HFFc6 (cell line): ENCODE results near the gene EXOC3L2. TPM values are rescaled to one million over a fixed set of nuclear protein-coding genes. Genes with fewer than 3 reads are reported as not detected.

Experiments used
- DNase-seq: peaks from one replicate; pipeline ENCODE4 v3.0.0-alpha.2; 2018
- H3K27ac Mint-ChIP-seq: 2 replicates; pipeline ENCODE4 v1.8.0; 2020; ENCODE audit warnings: mild to moderate bottlenecking, mixed read lengths
- H3K27me3 Mint-ChIP-seq: 2 replicates; pipeline ENCODE4 v1.8.0; 2021; ENCODE audit warnings: mild to moderate bottlenecking, moderate library complexity, mixed read lengths; ENCODE audit not compliant: insufficient read depth
- H3K36me3 Mint-ChIP-seq: 2 replicates; pipeline ENCODE4 v1.8.0; 2021; ENCODE audit warnings: low read depth, mixed read lengths
- H3K4me1 Mint-ChIP-seq: 2 replicates; pipeline ENCODE4 v1.8.0; 2020; ENCODE audit warnings: low read depth, mixed read lengths
- H3K4me3 Mint-ChIP-seq: 2 replicates; pipeline ENCODE4 v1.8.0; 2020; ENCODE audit warnings: mild to moderate bottlenecking, moderate library complexity, mixed read lengths
- H3K9me3 Mint-ChIP-seq: 2 replicates; pipeline ENCODE4 v1.8.0; 2020; ENCODE audit warnings: mild to moderate bottlenecking, mixed read lengths
- total RNA-seq, 6 experiments: library from RNA; stranded (reverse); fragmentation: NEBNext Ultra II Directional; extraction: Animal tissue kit (Norgen Biotek cat#: 25700); gene quantifications; 2 replicates in 1 of 6; 3 replicates in 5 of 6; pipeline ENCODE4 v1.2.3, GENCODE V29; 2021
- TF ChIP-seq, protein P1 (sequence below): fragments of 200-600 bp; sonication (generic); IDR thresholded peaks from 2 replicates; pipeline ENCODE4 v1.5.0; 2021; ENCODE audit warnings: antibody characterized with exemption, mild to moderate bottlenecking

The EXOC3L2 gene
- total RNA-seq, 6 experiments from 2014 or later: 0.10 TPM; not detected in 5

DNA sequence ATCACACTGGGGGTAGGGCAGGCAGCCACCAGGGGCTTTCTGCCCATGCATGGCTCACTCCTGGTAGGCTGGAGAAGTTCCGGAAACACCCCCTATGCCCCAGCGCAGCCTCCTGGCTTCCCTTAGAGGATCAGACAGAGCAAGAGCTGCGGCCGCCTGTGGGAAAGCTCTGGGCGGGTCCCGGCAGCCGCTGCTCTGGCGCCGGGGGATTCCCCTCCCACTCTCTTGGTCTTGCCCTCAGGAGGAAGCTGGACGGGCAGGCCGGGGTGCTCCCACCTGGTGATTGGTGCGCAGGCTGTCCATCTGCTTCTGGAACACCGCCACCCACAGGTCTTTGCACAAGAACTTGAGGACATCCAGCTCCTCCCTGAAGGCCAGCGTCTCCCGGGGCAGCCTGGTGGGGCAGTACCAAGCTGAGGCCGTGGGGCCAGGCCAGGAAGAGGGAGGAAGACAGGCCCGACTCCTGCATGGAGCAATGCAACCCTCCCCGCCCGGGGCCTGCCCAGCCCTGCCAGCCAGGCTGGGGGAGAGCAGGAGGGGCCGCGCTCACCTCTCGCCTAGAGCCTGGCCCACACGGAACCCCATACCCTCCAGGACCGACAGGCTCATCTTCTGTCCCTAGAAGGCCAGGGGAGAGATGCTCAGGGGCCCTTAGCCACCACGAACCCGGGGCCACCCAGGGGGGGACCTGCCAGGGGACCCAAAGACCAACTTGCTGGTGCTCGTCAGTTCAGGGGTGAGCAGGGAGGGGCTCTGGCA lies 80.5 kb downstream of the EXOC3L2 start:
- Mint-ChIP-seq H3K36me3 (no peaks in the 10 kb centered on the region), H3K4me1 (no peaks in the 10 kb centered on the region), H3K9me3 (no peaks in the 10 kb centered on the region), H3K4me3 (no peak overlapping the region), H3K27ac (no peak overlapping the region), H3K27me3 (peaks cover 7% of the 10 kb centered on the region)
- DNase-seq: peak; percentile 68
- TF ChIP-seq, protein P1, sequence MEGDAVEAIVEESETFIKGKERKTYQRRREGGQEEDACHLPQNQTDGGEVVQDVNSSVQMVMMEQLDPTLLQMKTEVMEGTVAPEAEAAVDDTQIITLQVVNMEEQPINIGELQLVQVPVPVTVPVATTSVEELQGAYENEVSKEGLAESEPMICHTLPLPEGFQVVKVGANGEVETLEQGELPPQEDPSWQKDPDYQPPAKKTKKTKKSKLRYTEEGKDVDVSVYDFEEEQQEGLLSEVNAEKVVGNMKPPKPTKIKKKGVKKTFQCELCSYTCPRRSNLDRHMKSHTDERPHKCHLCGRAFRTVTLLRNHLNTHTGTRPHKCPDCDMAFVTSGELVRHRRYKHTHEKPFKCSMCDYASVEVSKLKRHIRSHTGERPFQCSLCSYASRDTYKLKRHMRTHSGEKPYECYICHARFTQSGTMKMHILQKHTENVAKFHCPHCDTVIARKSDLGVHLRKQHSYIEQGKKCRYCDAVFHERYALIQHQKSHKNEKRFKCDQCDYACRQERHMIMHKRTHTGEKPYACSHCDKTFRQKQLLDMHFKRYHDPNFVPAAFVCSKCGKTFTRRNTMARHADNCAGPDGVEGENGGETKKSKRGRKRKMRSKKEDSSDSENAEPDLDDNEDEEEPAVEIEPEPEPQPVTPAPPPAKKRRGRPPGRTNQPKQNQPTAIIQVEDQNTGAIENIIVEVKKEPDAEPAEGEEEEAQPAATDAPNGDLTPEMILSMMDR: peak; percentile 27; the same call in 1 of the 2 replicates

GRCh38 chr19:45163751-45164460 lies 81.3 kb downstream of the EXOC3L2 start:
- H3K9me3 Mint-ChIP-seq: no peaks in the 10 kb centered on the region
- H3K27me3 Mint-ChIP-seq: peaks cover 5% of the 10 kb centered on the region; the same call in 1 of the 2 replicates
- no peak overlapping the region for H3K4me3 Mint-ChIP-seq
- no peak for DNase-seq
- H3K36me3 Mint-ChIP-seq: no peaks in the 10 kb centered on the region
- H3K27ac Mint-ChIP-seq: no peak overlapping the region
- TF ChIP-seq, protein P1: no peak
- no peaks in the 10 kb centered on the region for H3K4me1 Mint-ChIP-seq

- Mint-ChIP-seq H3K4me1 (no peaks in the 10 kb centered on the region), H3K27ac (no peak overlapping the region)
- no peak for DNase-seq
Measured at GRCh38 chr19:45163156-45163555, 82.1 kb downstream of the EXOC3L2 start.

DNA sequence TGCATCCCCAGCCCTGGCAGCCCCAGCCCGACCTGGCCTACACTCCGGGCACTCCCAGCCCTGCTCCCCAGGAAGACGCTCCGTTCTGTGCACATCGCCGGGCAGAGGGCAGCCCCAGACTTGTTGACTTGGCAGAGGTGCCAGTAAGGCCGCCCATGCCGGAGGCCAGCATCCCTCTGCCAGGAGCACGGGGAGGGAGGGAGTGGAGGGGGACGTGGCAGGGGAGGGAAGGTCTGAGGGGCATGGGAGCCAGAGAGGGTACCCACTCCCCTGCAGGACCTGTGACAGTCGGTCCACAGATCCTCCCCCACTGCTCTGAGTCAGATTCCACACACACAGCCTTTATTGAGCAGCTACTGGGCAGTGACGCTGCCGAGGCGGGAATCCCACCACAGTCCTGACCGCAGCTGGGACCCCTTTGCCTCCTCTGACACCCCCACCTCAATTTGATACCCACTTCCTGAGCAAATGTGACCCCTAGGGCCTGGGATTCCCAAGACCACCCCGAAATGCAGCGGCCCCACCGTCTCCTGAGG lies 82.5 kb downstream of the EXOC3L2 start:
- Mint-ChIP-seq H3K27me3 (peaks cover 7% of the 10 kb centered on the region), H3K9me3 (no peaks in the 10 kb centered on the region), H3K36me3 (no peaks in the 10 kb centered on the region), H3K27ac (no peak overlapping the region), H3K4me1 (no peaks in the 10 kb centered on the region), H3K4me3 (no peak overlapping the region)
- TF ChIP-seq, protein P1: no peak
- no peak for DNase-seq

More at GRCh38 chr19:45163156-45163555, 82.1 kb downstream of the EXOC3L2 start:
- no peaks in the 10 kb centered on the region for H3K36me3 Mint-ChIP-seq
- TF ChIP-seq, protein P1: no peak
- no peak overlapping the region for H3K4me3 Mint-ChIP-seq
- H3K27me3 Mint-ChIP-seq: peaks cover 6% of the 10 kb centered on the region
- no peaks in the 10 kb centered on the region for H3K9me3 Mint-ChIP-seq

Other genes starting within 250 kb of the EXOC3L2 start
- gene RELB, start 243.9 kb downstream of the EXOC3L2 start, total RNA-seq: 10 to 100 TPM in 2 of 6 experiments, 1 to 10 TPM in 4; 6.1 to 10.8 (median 9.4) TPM
- 10 to 100 TPM; 29.9 to 42.9 (median 37.3) TPM for gene CLASRP, start 206.4 kb downstream of the EXOC3L2 start, total RNA-seq
- gene ZNF296, start 168.9 kb downstream of the EXOC3L2 start, total RNA-seq: under 1 TPM; 0.57 to 0.87 (median 0.65) TPM
- gene GEMIN7, start 166.1 kb downstream of the EXOC3L2 start, total RNA-seq: 10 to 100 TPM; 34.3 to 43.4 (median 39.0) TPM
- 10 to 100 TPM; 20.4 to 27.4 (median 21.6) TPM for gene PPP1R37, start 152.2 kb downstream of the EXOC3L2 start, total RNA-seq
- gene NKPD1, start 84.4 kb downstream of the EXOC3L2 start, total RNA-seq: under 1 TPM in 5 of 6 experiments, not detected in 1; 0.07 to 0.17 (median 0.07) TPM
- gene TRAPPC6A, start 67.2 kb downstream of the EXOC3L2 start, total RNA-seq: 1 to 10 TPM; 3.5 to 6.9 (median 5.2) TPM
- 10 to 100 TPM; 10.5 to 14.2 (median 12.2) TPM for gene BLOC1S3, start 66.6 kb downstream of the EXOC3L2 start, total RNA-seq
- gene MARK4, start 5.9 kb upstream of the EXOC3L2 start, total RNA-seq: 10 to 100 TPM; 38.9 to 46.0 (median 44.2) TPM
- gene CKM, start 77.5 kb upstream of the EXOC3L2 start, total RNA-seq: not detected
- not detected for gene KLC3, start 95.3 kb upstream of the EXOC3L2 start, total RNA-seq
- 100 to 1,000 TPM in 1 of 6 experiments, 10 to 100 TPM in 5; 80.2 to 108 (median 87.8) TPM for gene ERCC2, start 125.2 kb upstream of the EXOC3L2 start, total RNA-seq
- 10 to 100 TPM; 10.2 to 24.7 (median 22.2) TPM for gene PPP1R13L, start 159.7 kb upstream of the EXOC3L2 start, total RNA-seq
- gene POLR1G, start 161.2 kb upstream of the EXOC3L2 start, total RNA-seq: 10 to 100 TPM; 13.7 to 25.8 (median 15.1) TPM
- gene ERCC1, start 178.5 kb upstream of the EXOC3L2 start, total RNA-seq: 100 to 1,000 TPM; 106 to 129 (median 117) TPM
- 10 to 100 TPM; 35.0 to 71.5 (median 62.9) TPM for gene FOSB, start 222.6 kb upstream of the EXOC3L2 start, total RNA-seq